H9 (cell line): ENCODE data around the gene TRAP1. TPM values are rescaled to one million over a fixed set of nuclear protein-coding genes. Genes with fewer than 3 reads are reported as not detected.

Experiments
- DNase-seq: peaks from one replicate; pipeline ENCODE4 v3.0.0-alpha.2; 2017
- H2AFZ ChIP-seq: one replicate; pipeline ENCODE4 v1.6.1; 2013; ENCODE audit warnings: mild to moderate bottlenecking, low read length, control low read depth, moderate library complexity
- H2AK5ac ChIP-seq: 2 replicates; pipeline ENCODE4 v1.6.1; 2013; ENCODE audit warnings: low read length, control low read depth, mixed read lengths; ENCODE audit not compliant: insufficient read length
- H2BK120ac ChIP-seq: one replicate; pipeline ENCODE4 v1.6.1; 2013; ENCODE audit warnings: low read depth, mild to moderate bottlenecking, low read length, control low read depth, inconsistent platforms; ENCODE audit not compliant: poor library complexity, severe bottlenecking
- H2BK12ac ChIP-seq: 2 replicates; pipeline ENCODE4 v1.6.1; 2013; ENCODE audit warnings: low read length, control low read depth, mixed read lengths, low read depth; ENCODE audit not compliant: insufficient read length
- H2BK15ac ChIP-seq: 2 replicates; pipeline ENCODE4 v1.6.1; 2013; ENCODE audit warnings: low read depth, low read length, control low read depth
- H2BK20ac ChIP-seq: one replicate; pipeline ENCODE4 v1.6.1; 2013; ENCODE audit warnings: low read depth, mild to moderate bottlenecking, low read length, control low read depth, inconsistent platforms; ENCODE audit not compliant: poor library complexity, severe bottlenecking
- H2BK5ac ChIP-seq: 2 replicates; pipeline ENCODE4 v1.6.1; 2013; ENCODE audit warnings: low read length, control low read depth, mixed read lengths; ENCODE audit not compliant: insufficient read length
- H3K14ac ChIP-seq: 2 replicates; pipeline ENCODE4 v1.6.1; 2013; ENCODE audit warnings: low read length, control low read depth; ENCODE audit not compliant: insufficient read depth
- H3K18ac ChIP-seq: 2 replicates; pipeline ENCODE4 v1.6.1; 2013; ENCODE audit warnings: low read depth, mild to moderate bottlenecking, mixed read lengths, low read length, control low read depth; ENCODE audit not compliant: insufficient read length
- H3K23ac ChIP-seq: 2 replicates; pipeline ENCODE4 v1.6.1; 2013; ENCODE audit warnings: low read length, control low read depth, mixed read lengths, low read depth; ENCODE audit not compliant: insufficient read length
- H3K23me2 ChIP-seq: 2 replicates; pipeline ENCODE4 v1.6.1; 2013; ENCODE audit warnings: low read depth, mild to moderate bottlenecking, mixed read lengths, low read length, control low read depth; ENCODE audit not compliant: insufficient read length, poor library complexity, severe bottlenecking
- H3K27ac ChIP-seq: 2 replicates; pipeline ENCODE4 v1.5.1; 2013; ENCODE audit warnings: low read length, control low read depth, mixed read lengths, low read depth; ENCODE audit not compliant: insufficient read length
- H3K27me3 ChIP-seq: 2 replicates; pipeline ENCODE4 v1.6.1; 2013; ENCODE audit warnings: low read length, control low read depth, inconsistent platforms; ENCODE audit not compliant: insufficient read depth
- H3K4ac ChIP-seq: 2 replicates; pipeline ENCODE4 v1.6.1; 2013; ENCODE audit warnings: low read depth, mild to moderate bottlenecking, control low read depth, inconsistent platforms, low read length, moderate library complexity
- H3K4me1 ChIP-seq: 2 replicates; pipeline ENCODE4 v1.6.1; 2013; ENCODE audit warnings: low read length, control low read depth, inconsistent platforms; ENCODE audit not compliant: insufficient read depth
- H3K4me2 ChIP-seq: 2 replicates; pipeline ENCODE4 v1.6.1; 2013; ENCODE audit warnings: low read length, control low read depth, mixed read lengths; ENCODE audit not compliant: insufficient read length, insufficient read depth
- H3K56ac ChIP-seq: 2 replicates; pipeline ENCODE4 v1.6.1; 2013; ENCODE audit warnings: low read depth, mild to moderate bottlenecking, mixed read lengths, low read length, control low read depth; ENCODE audit not compliant: insufficient read length
- H3K79me1 ChIP-seq: 2 replicates; pipeline ENCODE4 v1.6.1; 2013; ENCODE audit warnings: low read depth, mild to moderate bottlenecking, moderate library complexity, low read length, control low read depth, inconsistent platforms; ENCODE audit not compliant: insufficient read depth, poor library complexity, severe bottlenecking
- H3K79me2 ChIP-seq: 2 replicates; pipeline ENCODE4 v1.6.1; 2013; ENCODE audit warnings: low read length, control low read depth, inconsistent platforms; ENCODE audit not compliant: insufficient read depth
- H3K9ac ChIP-seq: 2 replicates; pipeline ENCODE4 v1.6.1; 2013; ENCODE audit warnings: low read length, control low read depth, mixed read lengths; ENCODE audit not compliant: insufficient read length; ENCODE audit errors: extremely low read depth
- H3K9me3 ChIP-seq: one replicate; pipeline ENCODE4 v1.6.1; 2013; ENCODE audit warnings: low read depth, low read length, inconsistent platforms; ENCODE audit not compliant: control insufficient read depth
- H3T11ph ChIP-seq: one replicate; pipeline ENCODE4 v1.6.1; 2013; ENCODE audit warnings: mild to moderate bottlenecking, low read length, control low read depth, inconsistent platforms
- H4K20me1 ChIP-seq: one replicate; pipeline ENCODE4 v1.6.1; 2013; ENCODE audit not compliant: control insufficient read depth, insufficient read length, insufficient read depth
- H4K5ac ChIP-seq: 2 replicates; pipeline ENCODE4 v1.6.1; 2013; ENCODE audit warnings: low read depth, mild to moderate bottlenecking, mixed read lengths, low read length, control low read depth; ENCODE audit not compliant: insufficient read length
- H4K8ac ChIP-seq: replicated peaks from 2 replicates; pipeline ENCODE4 v1.6.1; 2013; ENCODE audit warnings: low read length, control low read depth, mixed read lengths, low read depth; ENCODE audit not compliant: insufficient read length
- H4K91ac ChIP-seq: 2 replicates; pipeline ENCODE4 v1.6.1; 2013; ENCODE audit warnings: low read depth, mild to moderate bottlenecking, moderate library complexity, mixed read lengths, low read length, control low read depth; ENCODE audit not compliant: insufficient read length
- H3K27ac Mint-ChIP-seq, 3 experiments: 2 replicates in 2 of 3; 3 replicates in 1 of 3; pipeline ENCODE4 v1.8.0; 2020 to 2021; ENCODE audit warnings: mixed read lengths in 3 of 3, mild to moderate bottlenecking in 1 of 3, moderate library complexity in 1 of 3
- H3K27me3 Mint-ChIP-seq: 2 replicates; pipeline ENCODE4 v1.8.0; 2021; ENCODE audit warnings: low read depth, mild to moderate bottlenecking, moderate library complexity, mixed read lengths
- H3K36me3 Mint-ChIP-seq, 3 experiments: 2 replicates in 2 of 3; 3 replicates in 1 of 3; pipeline ENCODE4 v1.8.0; 2020 to 2021; ENCODE audit warnings: low read depth in 3 of 3, mixed read lengths in 3 of 3; ENCODE audit not compliant: insufficient read depth in 1 of 3
- H3K4me1 Mint-ChIP-seq, 2 experiments: 2 replicates each; pipeline ENCODE4 v1.8.0; 2020; ENCODE audit warnings: mixed read lengths in 2 of 2
- H3K4me3 Mint-ChIP-seq, 2 experiments: 2 replicates in 1 of 2; 3 replicates in 1 of 2; pipeline ENCODE4 v1.8.0; 2020 to 2021; ENCODE audit warnings: mild to moderate bottlenecking in 2 of 2, mixed read lengths in 2 of 2, moderate library complexity in 1 of 2
- H3K9me3 Mint-ChIP-seq, 2 experiments: 2 replicates in 1 of 2; 3 replicates in 1 of 2; pipeline ENCODE4 v1.8.0; 2020; ENCODE audit warnings: mild to moderate bottlenecking in 2 of 2, mixed read lengths in 2 of 2, moderate library complexity in 1 of 2
- WGBS: extraction: QIAGEN DNeasy Blood & Tissue Kit; methylation state at CpG from one replicate; pipeline ENCODE4 v1.1.7; 2013; ENCODE audit warnings: missing lambda C conversion rate, low lambda C conversion rate, mixed read lengths; ENCODE audit not compliant: insufficient read length; ENCODE audit errors: extremely low coverage; 5-methylcytosine and 5-hydroxymethylcytosine counted together
- total RNA-seq: library from RNA; stranded (reverse); gene quantifications from 2 replicates; pipeline ENCODE4 v1.2.1, GENCODE V29; 2021
- TF ChIP-seq, protein P1 (sequence below): fragments of 200-600 bp; sonication (generic); conservative IDR thresholded peaks from 3 replicates; pipeline ENCODE4 v1.8.0; 2021; ENCODE audit warnings: antibody characterized with exemption, mild to moderate bottlenecking

Gene TRAP1
- total RNA-seq, 1 experiment from 2014 or later: 211 TPM

DNA sequence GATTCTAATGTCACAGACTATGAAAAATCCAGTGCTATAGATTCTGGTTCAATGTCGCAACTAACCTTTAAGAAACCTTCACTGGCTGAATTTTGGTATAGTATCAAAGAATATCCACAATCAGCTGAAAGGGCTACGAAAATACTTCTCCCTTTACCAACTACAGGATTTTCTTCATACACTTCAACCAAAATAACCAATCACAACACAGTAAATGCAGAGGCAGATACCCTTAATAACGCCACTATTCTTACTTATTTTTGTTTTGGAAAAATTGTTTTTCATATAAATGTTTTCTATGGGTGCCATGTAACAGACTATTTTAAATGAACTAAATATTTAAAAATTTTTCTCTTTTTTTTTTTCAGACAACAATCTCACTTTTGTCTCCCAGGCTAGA lies 48.9 kb upstream of the TRAP1 start:
- H4K20me1 ChIP-seq: no peaks in the 10 kb centered on the region
- Mint-ChIP-seq H3K9me3 (no peaks in the 10 kb centered on the region), H3K27ac (no peak overlapping the region; a peak in 1 of 7 replicates)

More for the DNA sequence above, 48.9 kb upstream of the TRAP1 start:
- Histone ChIP-seq H2BK120ac (no peak overlapping the region), H3K9me3 (no peaks in the 10 kb centered on the region), H3K14ac (no peak overlapping the region), H3K23ac (no peak overlapping the region), H3K27me3 (no peaks in the 10 kb centered on the region), H4K8ac (no peak overlapping the region), H2BK15ac (no peak overlapping the region), H2BK12ac (no peak overlapping the region), H3K4me1 (no peaks in the 10 kb centered on the region), H4K5ac (no peak overlapping the region), H3K4ac (no peak overlapping the region), H3K9ac (no peak overlapping the region), H3T11ph (no peak overlapping the region), H3K18ac (no peak overlapping the region), H3K56ac (no peak overlapping the region), H4K91ac (no peak overlapping the region), H2AFZ (no peak overlapping the region), H2BK20ac (no peak overlapping the region), H3K27ac (no peak overlapping the region), H2BK5ac (no peak overlapping the region), H3K23me2 (peaks cover 2% of the 10 kb centered on the region), H2AK5ac (no peak overlapping the region), H3K79me1 (peaks cover 4% of the 10 kb centered on the region), H3K4me2 (no peak overlapping the region), H3K79me2 (no peaks in the 10 kb centered on the region)
- Mint-ChIP-seq H3K36me3 (peaks cover 24 to 91% (median 65%) of the 10 kb centered on the region in 3 experiments; a peak in 6 of 7 replicates), H3K4me3 (no peak overlapping the region), H3K27me3 (no peaks in the 10 kb centered on the region), H3K4me1 (no peaks in the 10 kb centered on the region)
- no peak for DNase-seq
- TF ChIP-seq, protein P1, sequence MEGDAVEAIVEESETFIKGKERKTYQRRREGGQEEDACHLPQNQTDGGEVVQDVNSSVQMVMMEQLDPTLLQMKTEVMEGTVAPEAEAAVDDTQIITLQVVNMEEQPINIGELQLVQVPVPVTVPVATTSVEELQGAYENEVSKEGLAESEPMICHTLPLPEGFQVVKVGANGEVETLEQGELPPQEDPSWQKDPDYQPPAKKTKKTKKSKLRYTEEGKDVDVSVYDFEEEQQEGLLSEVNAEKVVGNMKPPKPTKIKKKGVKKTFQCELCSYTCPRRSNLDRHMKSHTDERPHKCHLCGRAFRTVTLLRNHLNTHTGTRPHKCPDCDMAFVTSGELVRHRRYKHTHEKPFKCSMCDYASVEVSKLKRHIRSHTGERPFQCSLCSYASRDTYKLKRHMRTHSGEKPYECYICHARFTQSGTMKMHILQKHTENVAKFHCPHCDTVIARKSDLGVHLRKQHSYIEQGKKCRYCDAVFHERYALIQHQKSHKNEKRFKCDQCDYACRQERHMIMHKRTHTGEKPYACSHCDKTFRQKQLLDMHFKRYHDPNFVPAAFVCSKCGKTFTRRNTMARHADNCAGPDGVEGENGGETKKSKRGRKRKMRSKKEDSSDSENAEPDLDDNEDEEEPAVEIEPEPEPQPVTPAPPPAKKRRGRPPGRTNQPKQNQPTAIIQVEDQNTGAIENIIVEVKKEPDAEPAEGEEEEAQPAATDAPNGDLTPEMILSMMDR: no peak
- WGBS: no CpG with 5 or more reads among the region's 3 CpGs
